ACHN (cell line): ENCODE measurements around the gene DDAH1.

Experiments used
- DNase-seq: peaks from one replicate; pipeline ENCODE4 v3.0.0-alpha.2; 2015
- in situ Hi-C: cut with HindIII; loops from 2 replicates; pipeline ENCODE4 v1.10.0; 2017; ENCODE audit warnings: low sequenced_read_pairs, low pct_ligation_motif_present, low pct_unique_long_range_greater_than_20kb

DDAH1 gene

DNA sequence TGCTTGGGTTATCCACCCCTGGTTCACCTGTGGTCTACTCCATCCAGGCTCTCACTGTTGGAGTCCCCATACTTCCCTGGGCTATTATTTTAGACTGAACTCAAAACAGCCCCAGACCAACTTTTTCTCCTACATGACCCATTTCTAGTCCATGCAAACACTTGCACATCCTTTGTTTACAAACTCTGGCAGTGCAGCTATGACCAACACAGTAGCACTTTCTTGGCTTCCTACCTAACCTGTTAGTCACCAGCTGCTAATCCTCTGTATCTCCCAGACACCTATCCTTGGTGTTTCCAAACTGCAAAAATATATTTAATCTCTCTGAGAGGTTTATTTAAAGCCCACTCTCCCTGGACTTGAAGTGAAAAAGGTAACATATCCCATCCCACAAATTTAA is 90.8 kb downstream of the DDAH1 start:
- peak; percentile 56 for DNase-seq
- in situ Hi-C loops, result no loop called here

DNA sequence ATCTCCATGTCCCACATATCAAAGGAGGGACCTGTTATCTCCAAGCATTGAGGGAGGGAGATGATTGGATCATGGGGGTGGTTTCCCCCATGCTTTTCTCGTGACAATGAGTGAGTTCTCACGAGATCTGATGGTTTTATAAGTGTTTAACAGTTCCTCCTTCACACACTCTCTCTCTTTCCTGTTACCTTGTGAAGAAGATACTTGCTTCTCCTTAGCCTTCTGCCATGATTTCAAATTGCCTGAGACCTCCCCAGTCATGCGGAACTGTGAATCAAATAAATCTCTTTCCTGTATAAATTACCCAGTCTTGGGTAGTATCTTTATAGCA is 91.6 kb downstream of the DDAH1 start:
- in situ Hi-C loops, result no loop called here
- DNase-seq, result no peak

DNA sequence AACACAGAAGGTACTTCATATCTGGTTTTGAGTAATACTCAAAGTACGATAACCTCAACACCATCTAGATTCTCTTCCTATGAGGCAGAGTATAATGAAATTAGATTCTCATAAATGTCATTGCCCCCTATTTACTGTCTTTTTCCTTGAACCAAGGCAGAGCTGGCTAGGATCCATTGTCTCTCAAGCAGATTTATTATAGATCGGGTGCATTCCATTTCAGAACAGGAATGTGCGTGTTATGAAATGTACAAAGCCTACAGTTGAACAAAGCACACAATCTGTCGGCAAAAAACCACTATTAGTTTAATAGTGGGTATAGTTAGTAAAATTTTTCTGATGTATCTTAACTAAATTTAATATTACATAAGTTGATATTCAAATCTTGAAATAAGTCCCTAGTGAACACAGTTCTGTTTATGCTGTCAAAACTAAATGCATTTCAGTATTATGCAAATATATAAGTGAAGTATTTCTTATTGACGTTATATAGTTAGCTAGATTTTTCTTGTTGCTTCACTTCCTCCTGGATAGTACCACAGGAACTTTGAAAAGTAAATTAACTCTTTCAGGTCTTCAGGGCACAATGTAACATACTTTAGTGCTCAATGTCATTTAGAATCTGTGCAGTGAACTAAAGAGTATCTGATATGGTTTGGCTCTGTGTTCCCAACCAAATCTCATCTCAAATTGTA is 92.1 kb downstream of the DDAH1 start:
- in situ Hi-C loops, result no loop called here
- DNase-seq, result no peak

DNA sequence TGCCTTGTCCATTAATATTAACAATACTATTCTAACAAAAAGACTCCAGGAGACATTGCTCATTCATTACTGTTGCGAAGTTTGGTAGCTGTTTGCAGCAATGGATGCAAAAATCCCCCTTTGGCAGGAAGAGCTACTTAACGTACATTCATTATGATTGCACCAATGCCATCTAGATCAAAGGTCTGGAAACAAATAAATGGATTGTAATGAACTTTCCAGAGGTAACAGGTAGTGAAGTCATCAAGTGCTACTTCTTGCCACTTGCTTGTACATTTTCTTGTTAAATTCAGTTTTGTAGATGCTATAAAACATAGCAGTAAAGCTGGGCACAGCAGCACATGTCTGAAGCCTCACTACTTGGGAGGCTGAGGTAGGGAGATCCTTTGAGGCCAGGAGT is 93.9 kb downstream of the DDAH1 start:
- no peak for DNase-seq
- in situ Hi-C loops, result no loop called here

DNA sequence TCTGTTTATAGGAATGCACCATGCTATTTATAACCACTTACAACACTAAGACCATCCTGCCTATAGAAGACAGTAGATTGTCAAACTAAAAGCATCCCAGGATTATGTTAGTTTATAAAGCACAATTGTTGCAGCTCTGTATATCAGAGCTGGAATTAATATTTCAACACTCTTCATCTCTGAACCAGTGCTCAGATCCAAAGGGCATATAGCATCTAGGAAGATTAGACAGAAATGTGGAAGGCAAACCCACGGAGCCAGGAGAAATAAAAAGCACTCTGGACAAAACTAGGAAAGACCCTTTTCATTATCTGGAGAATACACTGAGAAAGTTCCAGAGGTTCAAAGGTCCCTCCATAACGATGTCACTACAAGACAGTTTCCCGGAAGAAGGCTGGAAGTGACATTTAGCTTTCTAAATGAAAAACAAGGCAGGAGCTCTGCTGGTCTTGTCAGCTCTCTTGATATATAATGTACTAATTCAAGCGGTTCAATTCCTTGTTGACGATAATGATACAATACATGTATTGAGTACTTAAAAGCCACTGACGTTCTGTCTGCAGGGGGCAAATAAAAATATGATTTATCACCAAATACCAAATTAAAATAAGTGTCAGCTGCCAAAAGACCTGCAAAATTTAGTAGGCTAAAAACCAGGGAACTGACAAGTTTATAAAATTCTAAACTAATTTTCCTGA is 96.7 kb downstream of the DDAH1 start:
- in situ Hi-C loops, result no loop called here
- no peak for DNase-seq

DNA sequence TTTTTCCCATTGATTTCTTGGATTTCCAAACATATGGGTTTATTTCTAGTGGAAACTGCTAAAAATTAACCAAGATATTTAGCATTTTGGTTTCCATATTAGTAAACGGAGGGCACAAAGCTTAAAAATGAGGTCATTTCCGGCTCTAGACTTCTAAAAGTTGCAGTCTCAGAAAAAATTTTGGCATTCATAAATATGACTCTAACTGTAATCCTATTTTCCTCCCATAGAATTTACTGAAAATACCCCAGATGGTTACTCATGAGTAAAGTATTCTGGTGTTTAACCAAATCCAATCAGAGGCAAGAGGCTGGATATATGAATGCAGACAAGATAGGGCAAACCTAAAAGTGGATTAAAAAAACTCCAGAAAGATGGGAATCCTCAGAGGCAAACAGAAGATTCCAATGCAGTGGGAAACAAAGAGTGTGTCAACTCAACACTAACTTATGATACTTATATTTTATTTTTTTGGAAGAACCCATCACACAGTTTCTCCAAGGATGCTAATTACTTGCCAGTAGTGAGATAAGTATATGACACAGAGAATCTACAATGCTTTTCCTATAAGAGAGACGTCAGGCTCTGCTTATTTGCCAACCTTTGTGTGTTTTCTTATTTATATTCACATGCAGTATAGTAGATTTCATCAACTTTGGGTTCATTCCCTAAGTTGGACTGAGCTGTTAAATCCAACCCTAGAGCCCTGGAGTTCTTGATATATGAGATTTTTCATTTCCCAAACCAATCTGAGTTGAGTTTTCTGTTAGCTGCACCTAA is 98.4 kb downstream of the DDAH1 start:
- in situ Hi-C loops, result no loop called here

DNA sequence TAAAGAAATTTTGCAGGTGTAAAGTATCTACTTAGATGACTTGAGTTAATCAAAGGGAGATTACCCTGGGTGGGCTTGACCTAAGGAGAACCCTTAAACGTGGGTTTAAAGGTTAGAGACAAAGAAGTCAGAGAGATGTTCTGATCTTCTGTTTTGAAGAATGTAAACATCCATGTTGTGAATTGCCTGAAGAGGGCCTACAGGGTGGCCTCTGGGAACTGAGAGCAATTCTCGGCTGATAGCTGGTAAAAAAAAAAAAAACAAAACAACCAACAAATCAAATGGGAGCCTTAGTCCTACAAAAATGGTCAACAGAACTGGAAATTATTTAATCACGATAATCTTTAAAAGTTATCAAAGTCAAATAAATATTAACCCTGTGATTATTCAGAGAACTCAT is 99.1 kb downstream of the DDAH1 start:
- no peak for DNase-seq
- in situ Hi-C loops, result no loop called here

More for the DNA sequence above, 98.4 kb downstream of the DDAH1 start:
- peak; percentile 44 for DNase-seq

DNA sequence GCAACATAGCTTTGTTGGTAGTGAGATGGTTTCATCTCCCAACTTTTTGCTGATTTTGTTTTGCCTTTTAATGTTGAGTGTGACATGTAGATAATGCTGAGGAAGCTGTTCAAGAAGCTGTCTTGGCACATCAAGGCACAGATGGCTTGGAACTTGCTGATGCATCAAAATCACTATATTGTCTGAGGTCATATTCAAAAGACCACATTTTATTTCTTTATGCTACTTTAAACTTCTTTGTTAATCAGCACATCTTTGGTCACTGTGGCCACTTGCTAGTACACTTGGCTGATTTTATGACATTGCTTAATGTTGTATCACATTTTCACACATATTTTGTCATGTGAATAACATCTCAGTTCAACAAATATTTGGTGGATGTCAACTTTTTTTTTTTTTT is 101.4 kb downstream of the DDAH1 start:
- peak; percentile 29 for DNase-seq
- in situ Hi-C loops, result no loop called here

DNA sequence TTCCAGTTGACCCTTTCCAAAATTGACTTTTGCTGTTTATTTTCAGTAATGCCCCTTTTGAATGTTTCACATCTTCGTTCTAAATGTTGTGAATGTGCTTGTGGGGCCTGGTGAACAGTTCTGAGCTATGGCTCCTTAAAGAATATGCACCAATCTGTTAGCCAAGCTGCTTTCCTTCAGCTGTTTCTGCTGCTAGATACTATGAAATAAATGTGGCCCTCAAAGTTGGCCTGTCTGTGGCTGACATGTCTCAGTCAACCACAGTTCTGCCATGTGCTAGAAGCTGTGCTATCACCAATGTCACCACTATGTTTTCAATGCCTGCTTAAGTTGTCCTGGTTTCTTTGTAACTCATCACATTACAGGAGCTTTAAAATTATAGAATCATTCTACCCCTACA is 101.9 kb downstream of the DDAH1 start:
- DNase-seq, result no peak
- in situ Hi-C loops, result no loop called here

DNA sequence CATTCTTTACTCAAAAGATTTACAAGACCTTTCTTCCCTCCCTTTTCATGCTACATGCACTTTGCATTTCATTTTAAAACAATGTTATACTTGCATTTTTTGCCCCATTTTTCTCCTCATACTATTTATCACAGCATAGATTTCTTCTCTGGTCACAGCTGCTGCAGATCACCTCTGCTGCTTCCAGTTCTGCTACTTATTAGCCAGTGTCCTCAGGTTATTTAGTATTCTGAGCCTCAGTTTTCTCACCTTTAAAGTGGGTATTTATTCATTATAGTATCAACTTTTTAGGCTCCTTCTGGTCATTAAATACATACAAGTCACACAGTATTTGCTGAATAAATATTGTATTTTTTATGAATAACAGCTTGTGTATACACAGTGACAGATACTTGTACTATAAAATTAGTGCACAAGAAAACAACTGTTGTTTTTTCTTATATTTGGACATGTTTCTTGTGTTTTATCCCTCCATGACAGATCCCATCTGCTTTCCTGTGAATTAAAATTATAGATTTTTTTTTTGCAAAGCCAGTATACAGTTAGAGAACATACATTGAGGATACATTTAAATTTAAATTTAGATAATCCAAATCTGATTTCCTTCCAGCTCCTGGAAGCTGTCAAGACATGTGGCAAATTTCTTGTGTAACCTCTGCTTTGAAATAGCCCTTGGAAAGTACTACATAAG is 103.2 kb downstream of the DDAH1 start:
- DNase-seq, result no peak
- in situ Hi-C loops, result no loop called here

DNA sequence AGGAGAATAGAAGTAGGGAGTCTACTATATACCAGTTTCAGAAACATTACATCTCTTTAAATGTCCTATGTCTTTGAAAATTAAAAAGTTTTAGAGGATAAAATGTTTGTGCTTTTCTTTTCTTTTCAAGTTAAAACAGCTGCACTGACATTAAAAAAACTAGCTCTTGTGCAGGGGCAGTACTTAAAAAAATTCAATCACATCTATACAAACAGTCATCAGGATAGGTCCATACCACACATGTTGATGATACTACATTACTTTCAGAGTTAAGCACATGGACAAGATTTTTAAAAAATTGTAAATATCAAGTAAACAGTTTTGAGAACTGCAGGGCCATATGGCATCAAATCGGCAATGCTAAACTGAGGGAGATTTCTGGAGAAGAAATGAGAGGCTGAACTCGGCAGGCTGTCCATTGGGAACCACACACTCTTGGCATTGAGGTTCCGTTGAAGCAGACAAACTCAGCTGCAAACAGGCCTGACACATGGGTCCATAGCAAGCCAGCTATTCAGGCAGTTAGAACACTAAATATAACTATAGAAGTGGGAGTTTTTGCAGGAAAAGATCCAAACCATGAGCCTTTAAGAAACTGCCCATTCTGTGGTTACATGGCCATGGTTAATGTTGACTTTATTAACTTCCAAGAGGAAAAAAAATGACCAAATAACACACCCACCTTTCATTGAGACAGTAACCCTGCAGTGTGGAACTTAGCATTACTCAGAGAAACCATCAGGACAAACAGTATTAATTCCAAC is 104.0 kb downstream of the DDAH1 start:
- in situ Hi-C loops, result no loop called here
- DNase-seq, result peak; percentile 84

DNA sequence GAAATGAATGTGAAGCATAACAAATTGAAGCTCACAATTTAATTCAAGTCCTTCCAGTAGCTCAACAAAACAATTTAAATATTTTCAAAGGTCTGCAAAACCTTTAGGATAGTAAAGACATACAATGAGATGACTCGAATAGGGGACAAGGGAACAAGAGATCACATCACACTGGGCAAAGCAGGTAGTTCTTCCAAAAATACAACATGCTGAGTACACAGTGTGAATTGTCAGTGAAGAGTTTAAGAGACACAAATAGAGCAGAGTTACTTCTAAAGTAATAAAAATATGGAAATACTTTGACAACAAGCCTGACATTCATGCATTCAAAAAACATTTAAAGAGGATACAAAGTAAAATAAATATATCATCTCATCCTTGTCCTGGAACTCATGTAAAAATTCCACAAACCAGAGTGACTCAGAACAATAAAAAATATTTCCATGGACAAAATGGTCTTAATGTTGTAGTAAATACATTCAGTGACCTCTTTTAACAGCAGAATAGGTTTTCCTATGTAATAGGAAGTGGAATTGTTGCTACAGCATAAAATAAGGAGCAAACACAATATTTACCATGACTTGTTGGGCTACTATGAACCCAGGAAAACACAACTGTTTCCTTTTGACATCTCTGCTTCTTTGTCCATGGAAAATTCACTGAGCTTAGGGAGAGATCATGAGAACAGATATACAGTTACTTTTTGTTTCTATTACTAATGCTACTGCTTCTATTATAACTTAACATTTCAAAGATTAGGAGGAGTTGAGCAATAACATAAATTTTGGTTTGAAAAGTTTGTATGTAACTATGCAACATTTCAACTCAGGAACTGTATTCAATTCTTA is 104.9 kb downstream of the DDAH1 start:
- in situ Hi-C loops, result no loop called here
- no peak for DNase-seq

DNA sequence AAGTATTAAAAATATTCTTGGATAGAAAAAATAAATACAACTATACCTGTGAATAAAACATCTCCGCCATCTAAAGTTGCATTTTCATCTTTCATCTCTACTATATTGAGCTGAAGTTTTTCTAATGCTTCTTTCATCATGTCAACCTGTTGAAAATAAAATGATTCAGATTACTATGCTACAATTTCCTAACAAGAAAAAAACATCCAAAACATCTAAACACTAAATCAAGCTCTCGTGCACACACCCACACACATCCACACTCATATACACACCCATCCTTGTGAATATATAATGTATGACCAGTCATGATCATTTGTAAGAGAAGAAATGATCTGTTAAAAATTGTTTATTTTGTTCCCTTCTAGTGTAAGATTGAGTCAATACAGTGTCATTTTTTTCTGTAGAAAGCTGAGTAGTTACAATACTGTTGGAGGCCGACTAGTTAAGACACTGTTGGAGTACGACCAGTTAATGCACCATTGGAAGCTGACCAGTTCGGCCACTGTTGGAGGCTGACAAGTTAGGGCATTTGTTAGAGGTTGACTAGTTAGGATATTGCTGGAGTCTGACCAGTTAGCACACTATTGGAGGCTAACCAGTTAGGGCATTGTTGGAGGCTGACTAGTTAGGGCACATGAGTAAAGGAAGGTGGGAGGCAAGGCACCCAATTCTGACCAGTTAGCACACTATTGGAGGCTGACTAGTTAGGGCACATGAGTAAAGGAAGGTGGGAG is 106.1 kb downstream of the DDAH1 start:
- no peak for DNase-seq
- in situ Hi-C loops, result no loop called here

DNA sequence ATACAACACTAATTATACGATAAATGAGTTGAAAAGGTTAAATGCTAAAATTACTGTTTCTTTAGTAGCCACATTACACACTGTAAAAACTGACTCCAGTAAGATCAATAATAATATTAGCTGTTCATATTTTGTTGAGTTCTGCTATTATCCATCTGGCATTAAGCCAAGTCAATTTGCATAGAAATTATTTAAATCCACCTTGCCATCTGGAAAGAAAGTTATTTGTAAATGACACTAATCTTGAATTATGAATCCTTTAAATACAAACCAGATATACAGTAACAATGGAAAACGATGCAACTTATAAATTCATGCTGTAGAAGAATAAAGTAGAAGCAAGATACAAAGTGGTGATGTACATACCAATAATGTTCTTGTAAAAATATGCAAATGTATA is 107.1 kb downstream of the DDAH1 start:
- no peak for DNase-seq
- in situ Hi-C loops, result no loop called here

DNA sequence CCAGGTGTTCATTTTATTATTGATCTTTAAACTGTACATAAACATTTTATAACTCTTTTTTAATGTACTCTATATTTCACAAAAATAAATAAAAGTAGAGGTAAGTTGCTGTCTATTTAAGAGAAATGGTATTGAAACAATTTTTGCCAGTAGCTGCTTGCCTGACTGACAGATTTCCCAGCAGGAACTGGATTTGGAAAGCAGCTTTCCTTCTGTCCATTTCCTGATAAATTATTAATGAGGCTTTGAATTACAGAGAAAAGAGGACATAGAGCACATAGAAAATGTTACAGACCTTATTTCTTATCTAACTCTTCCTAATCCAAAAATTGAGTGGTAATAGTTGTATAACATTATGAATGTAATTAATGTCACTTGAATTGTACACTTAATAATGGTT is 108.8 kb downstream of the DDAH1 start:
- in situ Hi-C loops, result no loop called here
- no peak for DNase-seq

DNA sequence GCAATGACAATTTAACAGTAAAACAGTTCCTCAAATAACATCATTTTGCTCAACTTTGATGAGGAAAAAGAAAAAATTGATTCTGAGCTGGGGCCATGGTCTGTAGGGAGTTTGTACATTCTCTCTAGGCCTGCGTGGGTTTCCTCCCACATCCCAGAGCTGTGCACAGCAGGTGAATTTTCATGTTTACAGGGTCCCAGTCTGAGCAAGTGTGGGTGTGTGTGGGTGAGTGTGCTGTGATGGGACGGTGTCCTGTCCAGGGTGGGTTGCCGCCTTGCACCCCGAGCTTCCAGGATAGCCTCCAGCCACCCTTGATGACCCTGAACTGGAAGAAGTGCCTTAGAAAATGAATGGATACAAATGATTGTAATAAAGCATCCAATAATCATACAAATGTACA is 112.9 kb downstream of the DDAH1 start:
- no peak for DNase-seq
- in situ Hi-C loops, result no loop called here

DNA sequence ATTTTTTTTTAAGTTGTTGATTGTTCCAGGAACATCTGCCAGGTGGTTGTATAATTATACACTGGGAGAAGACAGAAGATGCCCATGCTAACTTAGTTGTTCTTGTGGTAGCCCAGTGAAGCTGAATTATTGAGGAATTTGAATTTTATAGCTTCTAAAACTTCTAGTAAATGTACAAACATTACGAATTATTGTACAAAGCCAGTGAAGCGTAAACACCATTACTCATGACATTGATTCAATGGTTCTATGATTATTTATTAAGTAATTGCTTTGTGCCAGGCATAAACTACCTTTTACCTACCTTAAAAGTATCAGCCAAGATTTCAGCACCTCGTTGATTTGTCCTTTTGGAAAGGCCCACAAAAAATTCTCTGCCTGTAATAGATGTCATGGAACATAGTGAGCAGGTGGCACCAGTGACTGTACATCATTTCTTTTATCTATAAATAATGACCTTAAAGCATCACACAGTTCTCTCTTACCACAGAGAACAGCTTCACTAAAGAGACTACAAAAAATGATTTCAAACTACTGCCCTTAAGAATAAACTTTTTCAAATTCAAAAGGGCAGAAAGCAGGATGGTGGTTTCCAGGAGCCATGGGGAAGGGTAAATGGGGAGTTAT is 113.6 kb downstream of the DDAH1 start:
- in situ Hi-C loops, result no loop called here
- no peak for DNase-seq
